Measurements from ENCODE around the gene GOLGA6C. TPM values are rescaled to one million over a fixed set of nuclear protein-coding genes. Genes with fewer than 3 reads are reported as not detected.
A peak's percentile ranks its signal among the peaks of the same experiment; 100 is the strongest.
"Not testable (repeated sequence)": the region's sequence is repeated elsewhere in the genome, so short reads cannot be mapped to it uniquely, and the experiment has no call there.

Gene GOLGA6C
- total RNA-seq, 1 donor from 2014 or later = not detected

DNA sequence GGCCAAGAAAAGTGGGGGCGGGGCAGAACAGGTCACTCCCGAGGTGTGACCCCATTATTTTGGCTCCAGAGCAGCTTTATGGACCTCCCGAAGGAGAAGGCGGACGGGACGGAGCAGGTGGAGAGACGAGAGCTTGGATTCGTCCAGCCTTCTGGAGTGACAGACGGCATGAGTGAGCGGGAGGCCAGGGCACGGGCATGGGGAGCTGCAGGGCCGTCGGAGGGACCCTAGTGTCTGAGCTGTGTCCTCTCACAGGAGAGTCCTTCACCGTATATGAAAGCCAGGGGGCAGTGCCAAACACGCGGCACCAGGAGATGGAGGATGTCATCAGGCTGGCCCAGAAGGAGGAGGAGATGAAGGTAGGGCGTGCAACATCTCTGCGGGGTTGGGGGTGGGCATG is 35.5 kb downstream of the GOLGA6C start:
- H3K4me3 ChIP-seq; DNase-seq; H3K9me3 ChIP-seq; H3K27me3 ChIP-seq (ENCODE audit: low read depth); H3K4me1 ChIP-seq; H3K36me3 ChIP-seq; ATAC-seq; H3K27ac ChIP-seq; intact Hi-C loops (cut with DNase I): not testable (repeated sequence)

DNA sequence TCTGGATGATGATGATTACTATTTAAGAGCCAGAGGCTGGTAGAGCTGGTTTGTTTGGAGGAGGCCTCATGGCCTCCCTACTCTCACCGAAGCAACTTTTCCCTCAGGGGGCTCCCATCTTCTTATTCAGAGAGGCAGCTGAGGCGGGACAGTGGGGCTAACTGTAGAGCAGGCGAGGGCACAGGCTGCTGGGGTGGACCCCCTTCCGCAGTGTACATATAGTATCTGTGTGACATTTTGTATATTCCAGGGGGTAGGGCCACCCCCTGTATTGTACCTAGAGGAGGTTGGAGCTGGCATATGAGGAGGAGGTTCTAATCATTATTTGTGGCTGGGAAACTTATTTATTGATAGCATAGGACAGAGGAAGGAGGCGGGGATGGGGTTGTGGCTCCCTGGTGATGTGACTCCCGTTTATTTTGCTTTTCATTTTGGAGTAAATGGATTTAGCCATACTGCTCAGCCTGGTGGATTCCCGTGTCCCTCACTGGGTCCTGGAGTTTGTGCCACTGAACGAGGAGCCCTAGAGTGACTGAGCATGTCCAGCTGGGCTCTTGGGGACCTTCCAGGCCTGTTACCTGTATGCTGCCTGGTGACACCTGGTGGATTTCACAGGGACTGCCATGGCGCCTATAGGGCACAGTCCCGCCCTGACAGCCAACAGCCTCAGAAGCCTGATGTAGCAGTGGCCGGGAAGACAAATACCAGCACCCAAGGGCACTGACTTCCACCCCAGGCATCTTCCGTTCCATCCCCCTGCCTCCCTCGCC is 40.6 kb downstream of the GOLGA6C start:
- ATAC-seq = peak; percentile 92 to 96
- H3K27me3 ChIP-seq (ENCODE audit: low read depth); H3K4me1 ChIP-seq; DNase-seq; H3K4me3 ChIP-seq; intact Hi-C loops (cut with DNase I); H3K27ac ChIP-seq; H3K36me3 ChIP-seq; H3K9me3 ChIP-seq: not testable (repeated sequence)

DNA sequence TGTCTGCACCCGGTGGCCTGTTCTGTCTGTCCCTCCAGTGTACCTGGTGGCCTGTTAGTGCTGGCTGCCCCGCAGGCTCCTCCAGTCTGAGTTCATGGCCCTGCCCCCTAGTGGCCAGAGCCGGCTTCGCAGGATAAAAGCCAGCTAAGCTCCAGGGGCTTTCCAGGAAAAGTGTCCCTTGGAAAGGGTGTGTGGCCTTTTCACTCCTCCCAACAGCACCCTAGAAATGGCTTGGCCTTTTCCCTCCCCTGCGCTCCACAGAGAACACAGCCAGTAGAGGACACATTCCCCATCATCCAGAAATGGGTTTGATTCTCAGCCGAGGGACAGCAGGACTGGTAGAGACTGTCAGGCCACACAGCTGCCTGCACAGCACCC is 41.2 kb downstream of the GOLGA6C start:
- intact Hi-C loops (cut with DNase I); H3K27ac ChIP-seq; H3K4me1 ChIP-seq; H3K36me3 ChIP-seq; H3K27me3 ChIP-seq (ENCODE audit: low read depth); H3K9me3 ChIP-seq; H3K4me3 ChIP-seq: not testable (repeated sequence)
- TF ChIP-seq, protein P1, sequence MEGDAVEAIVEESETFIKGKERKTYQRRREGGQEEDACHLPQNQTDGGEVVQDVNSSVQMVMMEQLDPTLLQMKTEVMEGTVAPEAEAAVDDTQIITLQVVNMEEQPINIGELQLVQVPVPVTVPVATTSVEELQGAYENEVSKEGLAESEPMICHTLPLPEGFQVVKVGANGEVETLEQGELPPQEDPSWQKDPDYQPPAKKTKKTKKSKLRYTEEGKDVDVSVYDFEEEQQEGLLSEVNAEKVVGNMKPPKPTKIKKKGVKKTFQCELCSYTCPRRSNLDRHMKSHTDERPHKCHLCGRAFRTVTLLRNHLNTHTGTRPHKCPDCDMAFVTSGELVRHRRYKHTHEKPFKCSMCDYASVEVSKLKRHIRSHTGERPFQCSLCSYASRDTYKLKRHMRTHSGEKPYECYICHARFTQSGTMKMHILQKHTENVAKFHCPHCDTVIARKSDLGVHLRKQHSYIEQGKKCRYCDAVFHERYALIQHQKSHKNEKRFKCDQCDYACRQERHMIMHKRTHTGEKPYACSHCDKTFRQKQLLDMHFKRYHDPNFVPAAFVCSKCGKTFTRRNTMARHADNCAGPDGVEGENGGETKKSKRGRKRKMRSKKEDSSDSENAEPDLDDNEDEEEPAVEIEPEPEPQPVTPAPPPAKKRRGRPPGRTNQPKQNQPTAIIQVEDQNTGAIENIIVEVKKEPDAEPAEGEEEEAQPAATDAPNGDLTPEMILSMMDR (IDR thresholded peaks at IDR 0.05) = peak; percentile 63
- DNase-seq (peak; percentile 72), ATAC-seq (peak; percentile 96 to 97)

DNA sequence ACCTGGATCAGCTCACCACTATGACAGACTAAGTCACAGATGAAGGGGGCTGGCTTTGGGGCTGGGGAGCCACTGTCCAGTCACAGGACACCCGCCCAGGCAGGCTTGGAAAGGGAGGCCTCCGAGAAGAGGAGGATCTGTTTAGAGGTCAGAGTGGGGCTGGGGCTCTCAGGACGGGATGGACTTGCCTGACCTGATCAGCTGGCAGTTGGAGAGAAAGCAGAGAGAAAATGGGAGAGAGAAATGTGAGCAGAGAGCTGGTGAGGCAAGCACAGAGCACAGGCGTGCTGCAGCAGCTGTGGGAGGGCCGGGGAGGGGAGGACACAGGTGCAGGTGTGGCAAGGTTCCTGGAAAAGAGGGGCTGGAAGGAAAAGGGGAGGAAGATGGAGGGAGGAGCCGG is 41.9 kb downstream of the GOLGA6C start:
- H3K4me3 ChIP-seq; H3K9me3 ChIP-seq; H3K27me3 ChIP-seq (ENCODE audit: low read depth); intact Hi-C loops (cut with DNase I); H3K27ac ChIP-seq; ATAC-seq; H3K36me3 ChIP-seq; DNase-seq; H3K4me1 ChIP-seq: not testable (repeated sequence)

DNA sequence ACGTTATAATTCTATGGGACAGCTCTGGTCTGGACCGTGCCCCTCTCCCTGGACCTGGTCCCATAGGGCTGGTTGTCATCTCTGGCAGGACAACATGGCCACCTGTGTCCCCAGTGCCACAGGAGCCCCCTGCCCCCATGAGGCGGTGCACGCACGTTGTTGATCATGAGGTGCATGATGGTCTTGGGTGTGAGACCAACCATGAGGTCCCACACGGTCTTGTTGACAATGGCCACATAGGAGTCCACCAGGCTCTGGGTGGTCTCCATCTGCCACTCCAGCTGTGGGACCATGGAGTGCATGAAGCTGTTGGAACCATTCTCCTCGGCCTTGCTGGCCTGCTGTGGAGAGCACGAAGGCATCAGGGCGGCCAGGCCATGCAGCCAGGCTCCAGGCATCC is 44.2 kb downstream of the GOLGA6C start:
- Histone ChIP-seq H3K9me3 (no peaks in the 10 kb centered on the region), H3K4me1 (no peaks in the 10 kb centered on the region), H3K27ac (no peak overlapping the region), H3K4me3 (no peak overlapping the region), H3K36me3 (no peaks in the 10 kb centered on the region), H3K27me3 (ENCODE audit: low read depth) (peaks cover 5% of the 10 kb centered on the region)
- TF ChIP-seq, protein P1 (IDR thresholded peaks at IDR 0.05) = no peak
- intact Hi-C loops (cut with DNase I) = no loop called here
- no peak for DNase-seq
- ATAC-seq = no peak

DNA sequence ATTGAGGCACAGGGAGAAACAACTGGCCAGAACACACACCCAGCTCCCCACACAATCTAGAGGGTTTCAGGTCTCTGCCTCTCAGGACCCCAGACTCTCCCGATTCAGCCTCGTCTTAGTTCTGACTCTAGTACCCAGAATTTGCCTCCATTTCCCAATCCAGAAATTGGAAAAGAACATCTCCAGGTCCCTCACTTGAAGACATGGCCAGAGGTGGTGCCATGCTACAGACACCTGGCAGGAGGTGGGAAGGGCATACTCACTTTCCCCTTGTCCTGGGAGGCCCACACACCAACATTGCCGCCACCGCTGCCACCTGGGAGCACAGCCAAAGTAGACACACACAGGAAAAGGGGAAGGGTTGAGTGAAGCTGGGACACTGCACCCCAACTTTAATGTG is 44.6 kb downstream of the GOLGA6C start:
- H3K36me3 ChIP-seq; H3K4me3 ChIP-seq; H3K4me1 ChIP-seq; ATAC-seq; H3K27me3 ChIP-seq (ENCODE audit: low read depth); H3K27ac ChIP-seq; intact Hi-C loops (cut with DNase I); H3K9me3 ChIP-seq; DNase-seq: not testable (repeated sequence)

DNA sequence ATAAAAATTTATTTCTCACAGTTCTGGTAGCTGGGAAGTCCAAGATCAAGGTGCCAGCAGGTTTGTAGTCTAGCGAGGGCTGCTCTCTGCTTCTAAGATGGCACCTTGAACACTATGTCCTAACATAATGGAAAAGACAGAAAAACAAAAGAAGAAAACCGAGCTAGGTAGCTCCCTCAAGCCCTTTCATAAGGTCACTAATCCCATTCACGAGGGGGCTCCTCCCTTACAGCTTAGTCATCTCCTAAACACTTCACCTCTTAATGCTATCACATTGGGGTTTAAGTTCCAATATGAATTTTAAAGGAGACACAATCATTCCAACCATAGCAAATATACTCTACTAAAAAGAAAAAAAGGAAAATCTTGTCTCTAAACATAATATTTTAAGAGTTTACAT is 48.1 kb downstream of the GOLGA6C start:
- H3K9me3 ChIP-seq = no peaks in the 10 kb centered on the region
- no peak overlapping the region for H3K27ac ChIP-seq
- H3K4me1 ChIP-seq = no peaks in the 10 kb centered on the region
- peaks cover 10% of the 10 kb centered on the region for H3K27me3 ChIP-seq (ENCODE audit: low read depth)
- H3K36me3 ChIP-seq = no peaks in the 10 kb centered on the region
- TF ChIP-seq, protein P1 (IDR thresholded peaks at IDR 0.05) = no peak
- no peak for ATAC-seq
- no peak overlapping the region for H3K4me3 ChIP-seq
- intact Hi-C loops (cut with DNase I) = no loop called here
- DNase-seq = no peak

Data from lower lobe of right lung (tissue), 2 donors.